Muscle of arm (tissue), 14 donors: ENCODE data around the gene SSBP1. TPM values are rescaled to one million over a fixed set of nuclear protein-coding genes. Genes with fewer than 3 reads are reported as not detected.
A peak's percentile ranks its signal among the peaks of the same experiment; 100 is the strongest.
"Not testable (repeated sequence)": the region's sequence is repeated elsewhere in the genome, so short reads cannot be mapped to it uniquely, and the experiment has no call there.

ENCODE experiments used
- DNase-seq: peaks from one replicate; pipeline ENCODE4 v3.0.0-alpha.2; 2013
- long read RNA-seq, 11 donors: transcript quantifications; one replicate each; lab custom pipeline, GENCODE V29; 2026
- polyA plus RNA-seq, 12 donors: library from polyadenylated mRNA; unstranded; fragments of 120-200 nt; gene quantifications; one replicate each; pipeline ENCODE4 v1.2.1, GENCODE V29; 2013; ENCODE audit not compliant: insufficient read length in 12 of 12

Gene SSBP1
- 100 to 1,000 TPM in 8 of 12 donors, 10 to 100 TPM in 3, not detected in 1; 83.1 to 126 (median 109) TPM for polyA plus RNA-seq
- long read RNA-seq, donor 1, transcript SSBP1-206 (7 exons, 630 nt) = minor isoform, 5 of 104 reads
- long read RNA-seq, donor 1, transcript SSBP1-214 (7 exons, 636 nt) = minor isoform, 13 of 104 reads
- long read RNA-seq, donor 1, transcript SSBP1-201 (7 exons, 687 nt) = major isoform, 59 of 104 reads
- long read RNA-seq, donor 1, transcript SSBP1-212 (6 exons, 1,434 nt) = minor isoform, 6 of 104 reads
- long read RNA-seq, donor 1, partial matches to known transcripts = 18 of 104 reads
- long read RNA-seq, donor 1, other reads (novel, unspliced or antisense) = 0 of 104 reads
- long read RNA-seq, donor 2, transcript SSBP1-214 (7 exons, 636 nt) = minor isoform, 8 of 129 reads
- long read RNA-seq, donor 2, transcript SSBP1-201 (7 exons, 687 nt) = major isoform, 87 of 129 reads
- long read RNA-seq, donor 2, partial matches to known transcripts = 24 of 129 reads
- long read RNA-seq, donor 2, other reads (novel, unspliced or antisense) = 0 of 129 reads
- long read RNA-seq, donor 3, transcript SSBP1-201 (7 exons, 687 nt) = major isoform, 37 of 49 reads
- long read RNA-seq, donor 3, partial matches to known transcripts = 0 of 49 reads
- long read RNA-seq, donor 3, other reads (novel, unspliced or antisense) = 0 of 49 reads
- long read RNA-seq, donor 4, transcript SSBP1-201 (7 exons, 687 nt) = major isoform, 34 of 52 reads
- long read RNA-seq, donor 4, transcript SSBP1-212 (6 exons, 1,434 nt) = minor isoform, 5 of 52 reads
- long read RNA-seq, donor 4, partial matches to known transcripts = 9 of 52 reads
- long read RNA-seq, donor 4, other reads (novel, unspliced or antisense) = 0 of 52 reads
- long read RNA-seq, donor 5, transcript SSBP1-201 (7 exons, 687 nt) = major isoform, 84 of 107 reads
- long read RNA-seq, donor 5, transcript SSBP1-214 (7 exons, 636 nt) = minor isoform, 9 of 107 reads
- long read RNA-seq, donor 5, partial matches to known transcripts = 5 of 107 reads
- long read RNA-seq, donor 5, other reads (novel, unspliced or antisense) = 0 of 107 reads
- long read RNA-seq, donor 6, transcript SSBP1-201 (7 exons, 687 nt) = major isoform, 58 of 89 reads
- long read RNA-seq, donor 6, transcript SSBP1-214 (7 exons, 636 nt) = minor isoform, 5 of 89 reads
- long read RNA-seq, donor 6, partial matches to known transcripts = 18 of 89 reads
- long read RNA-seq, donor 6, other reads (novel, unspliced or antisense) = 0 of 89 reads
- long read RNA-seq, donor 7, transcript SSBP1-201 (7 exons, 687 nt) = major isoform, 40 of 56 reads
- long read RNA-seq, donor 7, partial matches to known transcripts = 9 of 56 reads
- long read RNA-seq, donor 7, other reads (novel, unspliced or antisense) = 0 of 56 reads
- long read RNA-seq, donor 8, transcript SSBP1-201 (7 exons, 687 nt) = major isoform, 63 of 92 reads
- long read RNA-seq, donor 8, transcript SSBP1-214 (7 exons, 636 nt) = minor isoform, 12 of 92 reads
- long read RNA-seq, donor 8, partial matches to known transcripts = 10 of 92 reads
- long read RNA-seq, donor 8, other reads (novel, unspliced or antisense) = 0 of 92 reads
- long read RNA-seq, donor 9, transcript SSBP1-201 (7 exons, 687 nt) = major isoform, 19 of 41 reads
- long read RNA-seq, donor 9, transcript SSBP1-214 (7 exons, 636 nt) = minor isoform, 12 of 41 reads
- long read RNA-seq, donor 9, partial matches to known transcripts = 7 of 41 reads
- long read RNA-seq, donor 9, other reads (novel, unspliced or antisense) = 0 of 41 reads
- long read RNA-seq, donor 10, transcript SSBP1-201 (7 exons, 687 nt) = major isoform, 44 of 57 reads
- long read RNA-seq, donor 10, transcript SSBP1-214 (7 exons, 636 nt) = minor isoform, 5 of 57 reads
- long read RNA-seq, donor 10, partial matches to known transcripts = 6 of 57 reads
- long read RNA-seq, donor 10, other reads (novel, unspliced or antisense) = 0 of 57 reads
- long read RNA-seq, donor 11, transcript SSBP1-201 (7 exons, 687 nt) = major isoform, 83 of 125 reads
- long read RNA-seq, donor 11, transcript SSBP1-214 (7 exons, 636 nt) = minor isoform, 11 of 125 reads
- long read RNA-seq, donor 11, partial matches to known transcripts = 22 of 125 reads
- long read RNA-seq, donor 11, other reads (novel, unspliced or antisense) = 0 of 125 reads

- DNase-seq = peak; percentile 96
Observed at GRCh38 chr7:141737836-141738591, at the start of gene SSBP1. Gene SSBP1, plus strand, starts transcription at chr7:141738358. Its CDS starts 809 bp downstream, at chr7:141739167.

GRCh38 chr7:141689072-141689825, 48.9 kb upstream of the SSBP1 start:
- DNase-seq = not testable (repeated sequence)

GRCh38 chr7:141691540-141691939, 46.6 kb upstream of the SSBP1 start:
- no peak for DNase-seq

- DNase-seq = no peak
Observed at GRCh38 chr7:141691961-141692360, 46.2 kb upstream of the SSBP1 start.

DNA sequence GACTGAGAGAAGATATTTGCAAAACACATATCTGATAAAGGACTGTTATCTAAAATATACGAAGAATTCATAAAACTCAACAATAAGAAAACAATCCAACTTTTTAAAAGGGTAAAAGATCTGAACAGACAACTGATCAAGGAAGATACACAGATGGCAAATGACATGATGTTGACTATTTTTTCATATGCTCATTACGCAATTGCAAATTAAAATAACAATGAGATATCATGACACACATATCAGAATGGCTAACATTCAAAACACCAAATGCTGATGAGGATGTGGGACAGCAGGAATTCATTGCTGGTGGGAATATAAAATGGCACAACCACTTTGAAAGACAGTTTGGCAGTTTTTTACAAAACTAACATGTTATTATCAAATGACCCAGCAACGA, 45.1 kb upstream of the SSBP1 start:
- DNase-seq = no peak

- DNase-seq = no peak
Observed at GRCh38 chr7:141695803-141696289, 42.3 kb upstream of the SSBP1 start.

DNA sequence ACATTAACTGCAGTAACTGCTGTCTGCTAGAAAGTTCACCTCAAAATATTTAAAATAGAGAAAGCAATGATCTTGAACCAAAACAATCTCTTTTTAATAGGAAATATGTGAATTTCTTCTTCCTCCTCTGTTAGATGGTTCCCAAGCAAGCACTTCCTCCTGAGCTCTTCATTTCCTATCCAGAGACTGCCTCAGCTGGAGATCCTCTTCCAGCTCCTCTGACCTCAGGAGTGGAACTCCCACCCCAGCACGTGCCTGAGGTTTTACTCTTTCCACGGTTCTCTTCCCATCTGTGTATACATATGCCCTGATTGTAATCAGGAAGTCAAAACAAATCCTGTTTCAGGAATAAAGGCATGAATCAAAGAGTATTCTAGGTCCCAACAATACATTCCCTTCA, 41.8 kb upstream of the SSBP1 start:
- DNase-seq = no peak

DNA sequence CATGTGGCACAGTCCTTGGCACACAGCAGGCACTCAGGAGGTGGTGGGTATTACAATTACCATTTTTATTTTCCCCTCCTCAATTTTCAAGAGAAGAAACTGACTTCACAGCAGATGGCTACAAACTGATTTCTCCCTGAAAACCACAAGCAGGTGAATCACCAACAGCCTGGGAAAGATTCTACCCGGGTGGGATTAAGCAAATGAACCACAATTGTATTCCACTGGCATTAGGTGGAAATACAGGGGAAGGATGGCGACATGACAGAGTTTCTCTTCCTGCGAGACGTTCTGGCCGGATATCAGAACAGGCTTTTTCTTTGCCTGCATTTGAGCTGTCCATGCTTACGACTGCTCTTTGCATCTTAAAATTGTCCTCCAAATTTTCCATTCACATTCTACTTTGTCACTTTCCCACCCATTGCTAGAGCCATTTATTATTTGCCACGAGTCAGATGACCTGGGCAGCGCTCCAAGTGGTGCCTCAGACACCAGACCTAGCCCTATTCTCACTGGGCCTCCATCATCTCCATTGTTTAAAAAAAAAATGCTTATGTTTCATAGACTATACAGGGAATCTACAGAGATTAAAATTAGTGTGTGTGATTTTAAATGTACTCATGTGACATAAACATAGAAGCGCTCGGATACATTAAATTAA, 40.8 kb upstream of the SSBP1 start:
- no peak for DNase-seq

- no peak for DNase-seq
Observed at GRCh38 chr7:141698247-141699015, 39.7 kb upstream of the SSBP1 start.

GRCh38 chr7:141699860-141700259, 38.3 kb upstream of the SSBP1 start:
- DNase-seq = no peak

DNA sequence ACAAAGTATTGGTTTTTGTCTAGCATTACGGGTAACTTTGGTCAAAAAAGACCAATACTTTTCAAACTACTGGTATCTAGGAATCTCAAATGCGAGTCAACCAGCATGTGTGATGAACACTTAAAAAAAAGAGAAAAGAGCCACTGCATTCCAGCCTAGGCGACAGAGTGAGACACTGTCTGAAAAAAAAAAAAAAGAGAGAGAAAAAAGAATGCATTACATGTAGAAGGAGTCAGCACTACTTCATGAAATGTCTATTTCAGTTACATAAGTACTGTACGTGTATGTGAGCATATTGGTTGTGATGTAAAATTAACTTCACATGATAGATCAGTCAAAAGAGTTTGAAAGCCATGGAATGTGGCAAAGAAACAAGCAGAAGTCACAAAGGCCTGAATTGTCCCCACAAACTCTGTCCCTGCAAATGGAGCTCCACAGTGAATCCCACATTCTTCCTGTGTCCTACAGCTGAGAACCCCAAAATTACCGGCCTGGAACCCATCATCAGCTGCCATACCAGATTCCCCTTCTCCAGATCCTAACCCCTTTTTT, 37.8 kb upstream of the SSBP1 start:
- DNase-seq = no peak

- DNase-seq = no peak
Observed at GRCh38 chr7:141700848-141701371, 37.2 kb upstream of the SSBP1 start.

GRCh38 chr7:141701489-141702046, 36.6 kb upstream of the SSBP1 start:
- DNase-seq = no peak

DNA sequence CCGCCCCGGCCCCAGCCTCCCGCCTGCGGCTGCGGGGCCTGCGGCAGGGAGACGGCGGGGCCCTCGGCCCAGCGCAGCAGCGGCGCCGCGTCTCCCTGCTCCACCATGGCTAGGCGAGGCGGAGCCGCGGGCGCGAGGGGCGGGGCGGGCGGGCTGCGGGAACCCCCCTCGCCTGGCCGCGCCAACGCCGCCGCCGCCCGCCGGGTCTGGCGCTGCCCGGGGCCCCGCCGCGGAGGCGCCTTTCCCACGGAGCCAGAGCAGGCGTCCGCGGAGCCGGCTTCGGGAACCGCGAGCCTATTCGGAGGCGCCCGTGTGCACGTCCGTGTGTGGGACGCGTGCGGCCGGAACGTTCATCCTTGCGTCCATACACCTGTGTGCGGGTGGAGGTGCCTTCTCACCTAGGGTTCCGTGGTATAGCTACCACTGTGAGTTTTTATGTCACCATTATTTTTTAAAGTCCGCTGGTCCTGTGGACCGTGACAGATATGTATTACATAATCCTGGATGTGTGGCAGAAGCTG, 36.1 kb upstream of the SSBP1 start, which contains the start of gene DENND11:
DENND11 (minus strand) TSS at position 120 of the 521 bp plus-strand sequence; CDS start at position 107, 13 bp downstream.
- no peak for DNase-seq

DNA sequence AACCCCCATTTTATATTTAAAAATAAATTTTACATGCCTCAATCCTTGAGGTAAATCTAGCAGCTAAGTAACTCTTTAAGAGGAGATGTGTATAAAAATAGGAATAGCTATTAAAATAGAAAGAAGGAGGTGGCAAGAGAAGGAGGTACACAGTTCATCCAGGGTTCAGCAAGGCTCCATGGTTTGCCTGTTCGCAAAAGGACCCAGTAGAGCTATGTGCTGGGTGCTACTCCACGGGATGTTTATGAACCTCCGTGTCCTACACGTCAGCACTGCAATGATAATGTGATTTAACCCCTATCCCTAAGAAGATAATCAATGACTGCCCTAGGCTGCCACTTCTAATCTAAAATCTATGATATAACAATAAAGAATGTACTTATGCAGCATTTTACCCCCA, 35.3 kb upstream of the SSBP1 start:
- no peak for DNase-seq
